GM23248 (cell line): ENCODE measurements around the gene ADAT2. TPM values are rescaled to one million over a fixed set of nuclear protein-coding genes. Genes with fewer than 3 reads are reported as not detected.

ENCODE experiments used
- DNase-seq: peaks from one replicate; pipeline ENCODE4 v3.0.0-alpha.2; 2015
- H2AFZ ChIP-seq: fragments of 200-600 bp; sonication (generic); 2 replicates; pipeline ENCODE4 v1.6.1; 2016; ENCODE audit warnings: antibody characterized with exemption
- H3F3A ChIP-seq: fragments of 200-600 bp; sonication (generic); 2 replicates; pipeline ENCODE4 v1.6.1; 2016; ENCODE audit warnings: mild to moderate bottlenecking, antibody characterized with exemption, mixed run types; ENCODE audit not compliant: insufficient read depth
- H3K27ac ChIP-seq: fragments of 200-600 bp; sonication (generic); 2 replicates; pipeline ENCODE4 v1.5.1; 2016; ENCODE audit warnings: mild to moderate bottlenecking
- H3K27me3 ChIP-seq: fragments of 200-600 bp; sonication (generic); replicated peaks from 2 replicates; pipeline ENCODE4 v1.6.1; 2016; ENCODE audit warnings: mild to moderate bottlenecking; ENCODE audit not compliant: insufficient read depth
- H3K36me3 ChIP-seq: fragments of 200-600 bp; sonication (generic); 2 replicates; pipeline ENCODE4 v1.6.1; 2016; ENCODE audit warnings: low read depth, mild to moderate bottlenecking
- H3K4me1 ChIP-seq: fragments of 200-600 bp; sonication (generic); 2 replicates; pipeline ENCODE4 v1.6.1; 2016; ENCODE audit warnings: mild to moderate bottlenecking; ENCODE audit not compliant: insufficient read depth
- H3K4me2 ChIP-seq: fragments of 200-600 bp; sonication (generic); one replicate; pipeline ENCODE4 v1.6.1; 2016; ENCODE audit warnings: mild to moderate bottlenecking; ENCODE audit not compliant: unreplicated experiment
- H3K4me3 ChIP-seq: fragments of 200-600 bp; sonication (generic); 2 replicates; pipeline ENCODE4 v1.5.1; 2016; ENCODE audit warnings: mild to moderate bottlenecking
- H3K79me2 ChIP-seq: fragments of 200-600 bp; sonication (generic); 2 replicates; pipeline ENCODE4 v1.6.1; 2016; ENCODE audit warnings: mild to moderate bottlenecking; ENCODE audit not compliant: insufficient read depth
- H3K9ac ChIP-seq: fragments of 200-600 bp; sonication (generic); 2 replicates; pipeline ENCODE4 v1.6.1; 2016; ENCODE audit warnings: mild to moderate bottlenecking
- H3K9me2 ChIP-seq: fragments of 200-600 bp; sonication (generic); 2 replicates; pipeline ENCODE4 v1.6.1; 2016; ENCODE audit warnings: mixed run types, mild to moderate bottlenecking, moderate library complexity; ENCODE audit not compliant: insufficient read depth
- H3K9me3 ChIP-seq: fragments of 200-600 bp; sonication (generic); one replicate; pipeline ENCODE4 v1.6.1; 2017; ENCODE audit warnings: low read depth
- H4K20me1 ChIP-seq: fragments of 200-600 bp; sonication (generic); 2 replicates; pipeline ENCODE4 v1.6.0; 2016; ENCODE audit not compliant: insufficient read depth
- EZH2 ChIP-seq: fragments of 200-600 bp; sonication (generic); IDR thresholded peaks from 2 replicates; pipeline ENCODE4 v1.6.1; 2018; ENCODE audit warnings: antibody characterized with exemption, mild to moderate bottlenecking; ENCODE audit not compliant: insufficient read depth, poor library complexity, severe bottlenecking
- EZH2phosphoT487 ChIP-seq: fragments of 200-600 bp; sonication (generic); IDR thresholded peaks from 2 replicates; pipeline ENCODE4 v1.6.1; 2018; ENCODE audit warnings: antibody characterized with exemption, moderate library complexity, mild to moderate bottlenecking, low read depth; ENCODE audit not compliant: insufficient read depth
- WGBS, 2 experiments: methylation state at CpG; one replicate each; pipeline ENCODE4 v1.1.6; 2015 to 2017; ENCODE audit warnings: low lambda C conversion rate in 2 of 2, low coverage in 1 of 2; ENCODE audit errors: missing lambda C conversion rate in 2 of 2; 5-methylcytosine and 5-hydroxymethylcytosine counted together
- in situ Hi-C: fragments of 300-500 bp; cut with MboI; formaldehyde crosslinking; loops from 2 replicates; pipeline ENCODE4 v1.15.0; 2020
- polyA plus RNA-seq: library from polyadenylated mRNA; unstranded; fragments of >200 nt; fragmentation: Nextera tagmentation; extraction: Ambion mirVana; gene quantifications from 2 replicates; pipeline ENCODE4 v1.2.1, GENCODE V29; 2016
- total RNA-seq: library from RNA; depleted of rRNA; stranded (reverse); fragments of >200 nt; shearing (Covaris generic); gene quantifications from 2 replicates; pipeline ENCODE4 v1.2.3, GENCODE V29; 2014; rRNA removed

Gene ADAT2
- total RNA-seq (3.2 and 3.4 TPM in 2 replicates), polyA plus RNA-seq (3.7 and 4.2 TPM in 2 replicates)

DNA sequence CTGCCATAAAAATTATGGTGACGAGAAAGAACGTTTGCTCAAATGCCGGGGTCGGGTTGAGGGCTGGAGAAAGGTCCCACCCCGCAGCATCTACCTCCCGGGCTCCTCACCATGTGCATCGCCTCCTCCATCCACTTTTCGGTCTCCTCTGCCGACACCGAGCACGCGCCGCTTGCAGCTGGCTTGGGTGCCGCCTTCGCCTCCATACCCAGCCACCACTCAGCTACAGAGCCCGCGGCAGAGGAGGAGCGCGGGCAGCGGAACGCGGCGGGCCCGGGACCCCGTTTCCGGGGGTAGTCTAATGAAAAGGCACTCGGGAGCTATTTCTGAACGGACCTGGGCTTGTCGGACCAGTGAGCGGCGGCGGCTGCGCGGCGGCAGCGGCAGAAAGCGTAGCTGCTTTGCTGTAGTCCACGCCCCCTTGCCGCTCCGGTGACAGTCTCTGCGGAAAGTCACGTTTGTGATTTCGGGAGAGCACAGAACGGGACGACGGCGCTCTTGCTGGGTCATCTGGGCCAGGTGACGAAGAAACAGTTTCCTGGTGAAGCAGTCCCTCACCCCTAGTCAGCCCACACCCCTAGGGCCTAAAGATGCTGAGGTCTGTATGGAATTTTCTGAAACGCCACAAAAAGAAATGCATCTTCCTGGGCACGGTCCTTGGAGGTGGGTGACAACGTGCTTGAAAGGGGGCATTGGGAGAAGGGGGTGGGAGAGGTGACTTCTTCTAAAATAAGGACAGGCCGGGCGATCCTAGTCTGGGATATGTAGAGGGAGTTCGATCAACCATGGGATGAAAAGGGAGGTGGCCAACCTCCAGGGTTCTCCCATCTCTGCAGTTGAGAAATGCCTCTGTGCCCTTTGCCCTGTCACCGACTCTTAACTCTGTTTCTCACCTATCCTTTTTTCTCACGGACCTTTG, at the start of gene ADAT2, which contains the start of gene PEX3:
Gene ADAT2 (minus strand): TSS at position 243 of the 919 bp plus-strand sequence. CDS start 37 bp downstream, at position 206.
Gene PEX3 (plus strand): TSS at position 353 of the 919 bp plus-strand sequence. CDS start 238 bp downstream, at position 591.
- no peaks in the 10 kb centered on the region for H4K20me1 ChIP-seq
- no peaks in the 10 kb centered on the region for H3K9me3 ChIP-seq
- H3K27me3 ChIP-seq, result no peaks in the 10 kb centered on the region
- H3K27ac ChIP-seq, result peak within 1 kb of the TSS; percentile 72
- DNase-seq, result peak; percentile 97
- H3K9me2 ChIP-seq, result no peaks in the 10 kb centered on the region
- peak within 1 kb of the TSS; percentile 91 for H3K9ac ChIP-seq
- H3K4me3 ChIP-seq, result peak within 1 kb of the TSS; percentile 87
- 1 to 2% methylated on average over 55 to 56 of the region's 56 CpGs for WGBS, 2 experiments
- H3K79me2 ChIP-seq, result peaks cover 68% of the 10 kb centered on the region
- peak within 1 kb of the TSS; percentile 95 for H3K4me2 ChIP-seq
- peaks cover 15% of the 10 kb centered on the region for H3K4me1 ChIP-seq
- in situ Hi-C loops, result no loop called here
- H3K36me3 ChIP-seq, result no peaks in the 10 kb centered on the region
- H2AFZ ChIP-seq, result peak within 1 kb of the TSS; percentile 99
- no peaks in the 10 kb centered on the region for H3F3A ChIP-seq
- TF ChIP-seq EZH2, result no peak
- TF ChIP-seq EZH2phosphoT487, result no peak

GRCh38 chr6:143498428-143498827, 47.9 kb upstream of the ADAT2 start:
- TF ChIP-seq EZH2 (no peak), EZH2phosphoT487 (no peak)
- Histone ChIP-seq H3K36me3 (0 out of 2 replicates have a peak, but pooled peaks cover 17% of the 10 kb centered on the region), H3K9ac (no peak overlapping the region), H3K79me2 (no peaks in the 10 kb centered on the region), H2AFZ (no peak overlapping the region), H3K9me3 (no peaks in the 10 kb centered on the region), H3K4me3 (no peak overlapping the region), H3K27ac (no peak overlapping the region), H3K4me2 (no peak overlapping the region), H4K20me1 (no peaks in the 10 kb centered on the region), H3K9me2 (no peaks in the 10 kb centered on the region), H3K27me3 (no peaks in the 10 kb centered on the region), H3F3A (no peaks in the 10 kb centered on the region), H3K4me1 (no peaks in the 10 kb centered on the region)
- DNase-seq, result no peak
- in situ Hi-C loops, result no loop called here
- 98% methylated on average over 4 of the region's 4 CpGs for WGBS, 2 experiments

- 100% methylated on average over 1 of the region's 1 CpG for WGBS, 2 experiments
- Histone ChIP-seq H3K9me2 (no peaks in the 10 kb centered on the region), H3K79me2 (no peaks in the 10 kb centered on the region), H3K27me3 (no peaks in the 10 kb centered on the region), H3K9me3 (no peaks in the 10 kb centered on the region), H3K27ac (no peak overlapping the region), H3K4me2 (no peak overlapping the region), H3K9ac (no peak overlapping the region), H3K4me3 (no peak overlapping the region), H3K36me3 (0 out of 2 replicates have a peak, but pooled peaks cover 17% of the 10 kb centered on the region), H2AFZ (no peak overlapping the region), H3K4me1 (no peaks in the 10 kb centered on the region), H4K20me1 (no peaks in the 10 kb centered on the region), H3F3A (no peaks in the 10 kb centered on the region)
- in situ Hi-C loops, result no loop called here
- TF ChIP-seq EZH2, result no peak
- no peak for TF ChIP-seq EZH2phosphoT487
- no peak for DNase-seq
These were observed 46.5 kb upstream of the ADAT2 start for GRCh38 chr6:143496974-143497373.

GRCh38 chr6:143490775-143491174, 40.3 kb upstream of the ADAT2 start:
- H3K4me3 ChIP-seq, result no peak overlapping the region
- 0 out of 2 replicates have a peak, but pooled peaks cover 6% of the 10 kb centered on the region for H3K36me3 ChIP-seq
- H3F3A ChIP-seq, result no peaks in the 10 kb centered on the region
- no peak overlapping the region for H2AFZ ChIP-seq
- H4K20me1 ChIP-seq, result no peaks in the 10 kb centered on the region
- DNase-seq, result no peak
- no peaks in the 10 kb centered on the region for H3K27me3 ChIP-seq
- H3K4me1 ChIP-seq, result no peaks in the 10 kb centered on the region
- H3K4me2 ChIP-seq, result no peak overlapping the region
- 93 to 96% methylated on average over 8 of the region's 8 CpGs for WGBS, 2 experiments
- H3K9me3 ChIP-seq, result no peaks in the 10 kb centered on the region
- H3K27ac ChIP-seq, result no peak overlapping the region
- H3K79me2 ChIP-seq, result no peaks in the 10 kb centered on the region
- TF ChIP-seq EZH2 (no peak), EZH2phosphoT487 (no peak)
- in situ Hi-C loops, result no loop called here
- H3K9me2 ChIP-seq, result no peaks in the 10 kb centered on the region
- H3K9ac ChIP-seq, result no peak overlapping the region
